Measurements from ENCODE around the gene HEPN1. TPM values are rescaled to one million over a fixed set of nuclear protein-coding genes. Genes with fewer than 3 reads are reported as not detected.

HEPN1 gene
- total RNA-seq, 2 donors from 2014 or later: not detected

DNA sequence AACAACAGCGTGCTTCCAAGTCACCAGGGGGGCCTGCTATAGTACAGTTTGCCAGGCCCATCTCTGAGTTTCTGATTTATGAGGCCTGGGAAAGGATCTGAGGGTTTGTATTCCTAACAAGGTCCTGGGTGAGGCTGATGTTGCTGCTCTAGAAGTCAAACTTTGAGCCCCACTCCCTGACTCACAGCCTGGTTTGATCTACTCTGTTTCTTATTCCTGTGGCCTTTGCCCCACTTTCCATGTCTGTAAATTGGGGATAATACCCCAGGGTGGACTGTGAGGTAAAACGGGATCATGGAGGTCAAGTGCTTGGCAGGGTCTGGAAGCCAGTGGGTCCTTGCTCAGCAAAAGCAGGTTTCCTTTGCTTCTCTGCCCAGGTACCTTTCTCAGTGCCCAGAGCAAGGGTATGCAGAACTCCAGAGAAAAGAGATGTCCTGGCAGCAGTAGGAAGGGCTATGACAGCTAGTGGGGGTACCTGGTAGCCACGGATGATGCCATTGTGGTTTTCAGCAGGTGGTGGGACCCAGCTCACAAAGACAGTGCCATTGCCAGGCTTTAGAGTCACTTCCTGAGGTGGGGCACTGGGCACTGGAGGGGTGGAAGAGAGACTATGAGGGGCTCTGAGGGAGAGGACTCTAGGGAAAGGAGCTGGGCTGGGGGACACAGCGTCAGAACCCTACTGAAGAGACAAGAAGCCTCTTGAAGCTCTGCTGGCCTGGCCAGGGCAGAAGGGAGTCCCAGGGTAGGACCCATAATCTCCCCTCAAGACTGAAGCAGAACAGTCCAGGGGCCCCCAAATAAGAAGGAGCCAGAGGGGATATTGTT, 24.2 kb upstream of the HEPN1 start:
- no peak overlapping the region for H3K27ac Mint-ChIP-seq
- DNase-seq (ENCODE audit: low spot score in 2 of 2) (peak in 1 of 2 donors; percentile 35), ATAC-seq (no peak)
- H3K9me3 Mint-ChIP-seq: no peaks in the 10 kb centered on the region
- no peaks in the 10 kb centered on the region for H3K36me3 Mint-ChIP-seq

DNA sequence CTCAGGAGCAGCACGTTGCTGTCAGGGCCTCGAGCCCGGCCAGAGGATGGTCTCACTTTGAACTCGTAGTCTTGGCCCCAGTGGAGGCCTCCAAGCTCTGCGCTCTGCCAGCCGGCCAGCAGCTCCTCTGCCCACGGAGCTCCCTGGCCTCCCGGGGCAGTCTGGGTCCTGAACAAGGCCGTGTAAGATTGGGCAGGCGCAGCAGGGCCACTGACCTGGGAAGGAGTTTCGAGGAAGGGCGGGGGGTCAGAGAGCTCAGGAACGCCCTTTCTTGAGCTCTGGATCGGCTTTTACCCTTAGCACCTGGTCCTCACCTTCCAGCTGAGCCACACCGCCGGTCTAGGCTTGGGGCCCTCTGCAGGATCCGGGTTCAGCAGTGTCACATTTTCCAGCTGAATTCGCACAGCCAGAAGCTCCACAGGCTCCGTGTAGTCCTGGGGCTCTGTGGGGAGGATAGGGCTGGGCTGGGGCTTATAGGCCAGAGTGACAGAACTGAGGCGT, 23.5 kb upstream of the HEPN1 start:
- ATAC-seq (no peak), DNase-seq (ENCODE audit: low spot score in 2 of 2) (peak in 1 of 2 donors; percentile 39)
- Mint-ChIP-seq H3K36me3 (no peaks in the 10 kb centered on the region), H3K9me3 (no peaks in the 10 kb centered on the region), H3K27ac (no peak overlapping the region)

DNA sequence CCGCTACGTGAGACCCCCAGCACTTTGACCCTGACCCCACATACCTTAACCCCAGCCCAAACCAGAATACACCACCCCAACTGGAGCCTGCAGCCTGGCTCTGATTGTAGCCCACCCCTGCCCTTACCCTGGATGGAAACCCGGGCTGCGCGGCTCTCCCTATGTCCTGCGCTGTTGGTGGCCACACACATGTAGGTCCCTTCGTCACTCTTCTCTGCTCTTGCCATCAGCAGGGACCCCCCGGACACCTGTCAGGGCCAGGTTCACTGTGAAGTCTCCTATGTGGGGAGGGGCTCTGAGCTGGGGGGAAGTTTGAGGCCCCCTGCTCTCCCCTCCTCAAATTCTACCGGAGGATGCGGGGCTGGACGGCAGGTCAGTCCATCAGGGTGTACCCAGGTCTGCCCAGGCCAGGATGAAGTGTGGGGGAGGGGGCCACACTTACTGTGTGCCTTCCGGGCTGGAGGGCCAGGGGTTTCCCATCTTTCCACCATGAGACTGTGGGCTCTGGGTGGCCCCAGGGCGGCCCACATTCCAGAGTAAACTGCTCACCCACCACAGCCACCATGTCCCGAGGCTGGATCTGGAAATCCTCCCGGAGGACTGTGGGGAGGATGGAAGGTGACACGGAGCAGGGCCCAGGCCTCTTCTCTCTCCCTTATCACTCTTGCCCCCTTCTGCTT, 22.8 kb upstream of the HEPN1 start:
- Mint-ChIP-seq H3K36me3 (no peaks in the 10 kb centered on the region), H3K9me3 (no peaks in the 10 kb centered on the region), H3K27ac (no peak overlapping the region)
- ATAC-seq (no peak), DNase-seq (ENCODE audit: low spot score in 2 of 2) (peak in 1 of 2 donors; percentile 33)

DNA sequence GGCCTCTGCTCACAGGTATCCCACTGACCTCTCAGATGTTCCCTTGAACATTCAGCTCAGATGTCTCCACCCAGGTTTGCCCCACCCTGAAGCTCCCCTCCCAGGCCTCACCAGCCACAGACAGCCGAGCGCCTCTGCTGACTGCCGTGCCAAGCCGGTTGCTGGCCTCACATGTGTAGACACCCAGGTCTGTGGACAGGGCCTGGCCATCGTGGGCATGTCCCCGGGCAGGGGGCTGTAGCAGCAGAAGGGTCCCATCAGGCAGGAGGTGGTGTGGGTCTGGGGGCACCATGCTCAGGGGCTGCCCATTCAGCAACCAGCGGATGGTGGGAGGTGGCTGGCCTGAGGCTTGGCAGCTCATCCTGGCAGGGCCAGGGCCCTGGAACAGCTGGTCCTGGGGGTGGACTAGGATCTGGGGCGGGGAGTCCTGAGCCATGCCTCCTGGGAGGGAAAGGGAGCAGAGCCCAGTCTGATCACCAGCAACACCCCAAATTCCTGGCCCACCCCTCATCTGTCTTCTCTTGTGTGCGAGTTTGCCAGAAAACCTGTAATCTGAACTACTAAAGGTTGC, 22.1 kb upstream of the HEPN1 start:
- DNase-seq (ENCODE audit: low spot score in 2 of 2): peak in 1 of 2 donors; percentile 45
- no peaks in the 10 kb centered on the region for H3K36me3 Mint-ChIP-seq
- no peaks in the 10 kb centered on the region for H3K9me3 Mint-ChIP-seq

DNA sequence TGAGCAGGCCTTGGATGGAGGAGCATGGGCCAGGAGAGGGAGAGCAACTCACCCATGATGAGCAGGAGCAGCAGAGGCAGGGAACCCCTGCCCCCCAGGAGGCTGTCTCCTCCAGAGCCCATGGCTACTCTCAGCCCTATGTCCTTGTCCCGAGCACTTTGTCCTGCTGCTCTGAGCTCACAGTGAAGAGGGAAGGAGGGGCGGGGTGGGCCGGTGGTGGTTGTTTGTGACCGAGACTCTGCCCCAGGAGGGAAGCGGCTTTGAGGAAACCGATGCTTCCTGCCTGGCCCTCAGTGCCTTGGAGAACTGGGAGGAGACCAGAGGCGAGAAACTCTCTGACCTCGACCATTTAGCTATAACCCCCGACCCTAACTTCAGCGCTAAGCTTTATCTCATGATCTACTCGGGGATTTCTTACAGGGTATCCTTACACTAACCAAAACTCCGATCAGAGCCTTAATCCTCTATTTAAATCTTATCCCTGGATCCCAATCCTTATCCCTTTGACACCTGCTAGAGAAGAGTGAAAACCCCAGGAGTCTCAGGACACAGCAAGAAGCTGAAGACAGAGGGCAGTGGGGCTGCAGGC, 21.3 kb upstream of the HEPN1 start, which contains the start of gene ROBO4:
Gene ROBO4, minus strand, starts transcription at position 192 of the 589 bp plus-strand sequence. Its CDS starts 70 bp downstream, at position 122.
- no peak for ATAC-seq
- no peak within 1 kb of the TSS for H3K27ac Mint-ChIP-seq
- H3K9me3 Mint-ChIP-seq: no peaks in the 10 kb centered on the region
- DNase-seq (ENCODE audit: low spot score in 2 of 2): peak in 1 of 2 donors; percentile 30
- H3K36me3 Mint-ChIP-seq: no peaks in the 10 kb centered on the region

More for the DNA sequence above, 22.1 kb upstream of the HEPN1 start:
- no peak overlapping the region for H3K27ac Mint-ChIP-seq
- ATAC-seq: no peak

DNA sequence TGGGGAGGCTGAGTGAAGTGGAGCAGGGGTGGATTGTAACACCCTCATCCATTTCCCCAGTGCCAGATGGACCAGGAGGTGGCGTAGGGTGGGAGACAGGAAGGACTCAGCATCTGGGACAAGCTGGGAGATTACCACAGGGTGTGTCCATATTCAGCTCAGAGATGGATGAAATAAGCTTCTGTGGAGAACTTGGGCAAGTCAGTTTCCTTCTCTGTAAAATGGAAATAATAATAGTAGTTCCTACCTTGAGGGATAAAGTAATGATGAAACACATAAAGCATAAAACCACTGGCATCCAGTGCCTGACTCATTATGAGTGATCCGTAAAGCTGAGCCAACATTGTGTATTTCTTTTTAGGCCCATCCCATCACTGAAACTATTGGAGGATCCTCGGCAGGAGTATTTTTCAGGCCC, 20.8 kb upstream of the HEPN1 start:
- H3K27ac Mint-ChIP-seq: no peak overlapping the region
- ATAC-seq (no peak), DNase-seq (ENCODE audit: low spot score in 2 of 2) (no peak)
- no peaks in the 10 kb centered on the region for H3K36me3 Mint-ChIP-seq
- no peaks in the 10 kb centered on the region for H3K9me3 Mint-ChIP-seq

DNA sequence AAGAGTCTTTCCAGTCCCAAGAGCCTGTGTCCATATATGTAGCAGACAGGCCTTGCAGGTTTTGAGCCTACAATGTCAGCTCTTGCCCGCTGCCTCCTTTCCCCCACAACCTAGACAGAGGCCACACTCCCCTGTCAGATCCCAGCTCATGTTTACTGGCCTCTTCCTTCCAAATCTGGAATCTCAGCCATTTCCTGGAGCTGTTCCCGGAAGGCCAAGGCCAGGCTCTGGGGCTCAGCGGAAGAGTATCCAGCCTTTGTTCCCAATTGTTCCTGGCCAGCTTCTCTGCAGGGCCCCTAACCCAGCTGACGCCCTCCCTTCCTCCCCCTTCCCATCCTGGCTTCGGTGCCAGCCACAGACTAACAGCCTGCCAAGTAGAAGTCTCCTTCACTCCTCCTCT, 20.3 kb upstream of the HEPN1 start:
- H3K27ac Mint-ChIP-seq: no peak overlapping the region
- H3K9me3 Mint-ChIP-seq: no peaks in the 10 kb centered on the region
- DNase-seq (ENCODE audit: low spot score in 2 of 2) (no peak), ATAC-seq (no peak)
- no peaks in the 10 kb centered on the region for H3K36me3 Mint-ChIP-seq

DNA sequence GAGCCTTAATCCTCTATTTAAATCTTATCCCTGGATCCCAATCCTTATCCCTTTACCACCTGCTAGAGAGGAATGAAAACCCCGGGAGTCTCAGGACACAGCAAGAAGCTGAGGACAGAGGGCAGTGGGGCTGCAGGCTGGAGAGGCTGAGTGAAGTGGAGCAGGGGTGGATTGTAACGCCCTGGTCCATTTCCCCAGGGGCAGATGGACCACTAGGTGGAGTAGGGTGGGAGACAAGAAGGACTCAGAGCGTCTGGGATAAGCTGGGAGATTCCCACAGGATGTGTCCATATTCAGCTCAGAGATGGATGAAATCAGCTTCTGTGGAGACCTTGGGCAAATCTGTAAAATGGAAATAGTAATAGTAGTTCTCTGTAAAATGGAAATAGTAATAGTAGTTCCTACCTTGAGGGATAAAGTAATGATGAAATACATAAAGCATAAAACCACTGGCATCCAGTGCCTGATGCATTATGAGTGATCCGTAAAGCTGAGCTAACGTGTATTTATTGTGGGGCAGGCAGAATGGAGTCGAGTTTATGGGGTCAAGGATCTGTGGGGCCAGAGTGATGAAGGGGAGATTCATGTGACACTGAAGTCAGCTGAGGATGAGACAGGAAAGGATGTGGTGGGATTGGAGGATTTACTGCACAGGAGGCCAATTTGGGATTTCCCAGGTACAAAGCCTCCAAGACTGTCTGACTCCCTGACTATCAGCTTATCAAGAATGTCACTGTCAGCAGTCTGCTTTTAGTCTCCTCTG, 19.5 kb upstream of the HEPN1 start:
- no peak for ATAC-seq
- no peaks in the 10 kb centered on the region for H3K9me3 Mint-ChIP-seq
- no peaks in the 10 kb centered on the region for H3K36me3 Mint-ChIP-seq
- DNase-seq (ENCODE audit: low spot score in 2 of 2): peak in 1 of 2 donors; percentile 31
- no peak overlapping the region for H3K27ac Mint-ChIP-seq

DNA sequence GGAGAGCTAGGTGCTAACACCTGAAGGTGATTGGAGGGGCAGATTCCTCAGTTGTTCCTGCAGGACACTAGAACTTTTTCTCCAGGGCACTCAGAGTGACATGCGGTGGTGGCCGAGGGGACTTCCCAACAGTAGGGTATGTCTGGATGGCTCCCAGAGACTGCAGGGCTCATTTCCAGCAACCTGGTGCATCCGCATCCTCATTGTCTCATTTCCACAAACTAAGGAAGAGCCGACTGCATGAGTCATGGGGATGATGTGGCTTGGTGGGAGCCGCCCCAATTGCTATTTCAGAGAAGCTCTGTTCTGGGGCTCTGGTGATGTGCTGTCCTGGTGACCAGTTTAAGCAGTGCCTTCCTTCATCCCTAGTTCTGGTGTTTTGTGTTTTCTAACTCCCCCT, 18.6 kb upstream of the HEPN1 start:
- Mint-ChIP-seq H3K36me3 (no peaks in the 10 kb centered on the region), H3K9me3 (no peaks in the 10 kb centered on the region), H3K27ac (no peak overlapping the region)
- no peak for DNase-seq (ENCODE audit: low spot score in 2 of 2)
- no peak for ATAC-seq

DNA sequence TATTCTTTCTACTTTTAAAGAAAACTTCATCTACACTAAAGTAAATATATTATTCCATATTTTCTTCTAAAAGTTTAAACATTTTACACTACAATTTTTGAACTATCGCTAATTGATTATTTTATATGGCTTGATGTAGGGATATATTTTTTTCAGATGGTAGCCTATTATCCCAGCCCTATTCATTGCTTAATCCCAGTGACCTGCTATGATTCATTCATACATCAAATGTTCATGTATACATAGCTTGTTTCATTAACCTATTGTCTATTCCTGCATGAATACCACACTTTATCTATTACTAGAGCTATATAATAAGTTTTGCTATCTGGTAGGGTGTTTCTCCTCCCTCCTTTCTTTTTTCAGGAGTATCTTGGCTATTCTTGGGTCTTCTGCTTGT, 16.4 kb upstream of the HEPN1 start:
- Mint-ChIP-seq H3K9me3 (no peaks in the 10 kb centered on the region), H3K27ac (no peak overlapping the region), H3K36me3 (no peaks in the 10 kb centered on the region)
- ATAC-seq (no peak), DNase-seq (ENCODE audit: low spot score in 2 of 2) (no peak)

DNA sequence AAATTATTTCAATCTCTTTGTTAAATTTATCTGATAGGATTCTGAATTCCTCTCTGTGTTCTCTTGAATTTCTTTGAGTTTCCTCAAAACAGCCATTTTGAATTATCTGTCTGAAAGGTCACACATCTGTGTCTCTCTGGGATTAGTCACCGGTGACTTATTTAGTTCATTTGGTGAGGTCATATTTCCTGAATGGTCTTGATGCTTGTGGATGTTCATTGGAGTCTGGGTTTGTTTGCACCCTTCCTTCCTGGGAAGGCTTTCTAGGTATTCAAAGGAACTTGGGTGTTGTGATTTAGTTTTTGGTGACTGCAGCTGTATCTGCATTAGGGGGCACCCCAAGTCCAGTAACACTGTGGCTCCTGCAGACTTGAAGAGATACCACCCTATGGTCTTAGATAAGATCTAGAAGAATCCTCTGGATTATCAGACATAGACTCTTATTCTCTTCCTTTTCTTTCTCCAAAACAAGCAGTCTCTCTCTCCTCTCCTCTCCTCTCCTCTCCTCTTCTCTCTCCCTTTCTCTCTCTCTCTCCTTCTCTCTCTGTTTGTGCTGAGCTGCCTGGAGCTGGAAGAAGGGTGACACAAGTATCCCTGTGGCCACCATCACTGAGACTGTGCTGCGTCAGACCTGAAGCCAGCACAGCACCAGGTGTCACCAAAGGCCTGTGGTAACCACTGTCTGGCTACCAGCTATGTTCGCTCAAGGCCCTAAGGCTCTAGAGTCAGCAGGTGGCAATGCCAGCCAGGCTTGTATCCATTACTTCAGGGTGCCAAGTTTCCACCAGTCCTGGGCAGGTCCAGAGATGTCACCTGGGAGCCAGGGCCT, 3.3 kb upstream of the HEPN1 start:
- no peak overlapping the region for H3K27ac Mint-ChIP-seq
- no peak for ATAC-seq

DNA sequence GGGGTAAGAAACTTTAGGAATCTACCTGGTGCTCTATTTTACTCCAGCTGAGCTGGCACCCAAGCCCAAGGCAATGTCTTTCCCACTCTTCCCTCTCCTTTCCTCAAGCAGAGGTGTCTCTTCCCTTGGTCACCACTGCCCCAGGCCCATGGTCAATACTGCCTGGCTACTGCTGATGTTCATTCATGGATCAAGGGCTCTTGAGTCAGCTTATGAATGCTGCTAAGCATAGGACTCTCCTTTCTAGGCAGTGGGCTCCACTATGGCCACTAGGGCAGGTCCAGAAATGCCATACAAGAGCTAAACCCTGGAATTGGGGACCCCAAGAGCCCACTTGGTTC, 2.7 kb upstream of the HEPN1 start:
- DNase-seq (ENCODE audit: low spot score in 2 of 2): no peak
- Mint-ChIP-seq H3K36me3 (peaks cover 5 to 13% of the 10 kb centered on the region in 2 donors), H3K27ac (no peak overlapping the region), H3K9me3 (peaks cover 6 to 12% of the 10 kb centered on the region in 2 donors)
- no peak for ATAC-seq

More for the DNA sequence above, 3.3 kb upstream of the HEPN1 start:
- Mint-ChIP-seq H3K36me3 (peaks cover 5 to 13% of the 10 kb centered on the region in 2 donors), H3K9me3 (peaks cover 6 to 12% of the 10 kb centered on the region in 2 donors)
- no peak for DNase-seq (ENCODE audit: low spot score in 2 of 2)

DNA sequence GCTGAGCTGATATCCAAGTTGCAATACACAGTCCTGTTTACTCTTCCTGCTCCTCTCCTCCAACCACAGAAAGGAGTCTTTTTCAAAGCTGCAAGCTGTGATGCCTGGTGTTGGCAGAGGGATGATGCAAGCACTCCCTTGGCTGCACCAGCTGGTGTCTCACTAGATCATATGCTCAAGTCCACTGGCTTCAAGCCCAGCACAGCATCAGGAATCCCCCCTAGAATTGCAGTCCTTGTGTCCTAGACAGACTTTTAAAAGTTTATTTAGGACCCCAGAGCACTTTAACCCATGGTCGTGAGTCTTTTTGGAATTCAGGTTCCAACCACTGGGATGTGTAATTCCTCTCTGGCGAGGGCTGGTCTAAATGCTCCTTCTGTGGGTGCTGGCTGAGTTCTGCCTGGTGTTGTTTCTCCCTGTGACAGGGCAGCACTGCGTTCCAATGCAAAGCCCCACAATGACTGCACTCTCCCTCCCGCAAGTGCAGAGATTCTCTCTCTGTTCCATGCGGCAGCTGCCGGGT, 1.9 kb upstream of the HEPN1 start:
- DNase-seq (ENCODE audit: low spot score in 2 of 2): no peak
- no peak for ATAC-seq
- peaks cover 5% of the 10 kb centered on the region in 2 donors for H3K36me3 Mint-ChIP-seq
- no peak overlapping the region for H3K27ac Mint-ChIP-seq
- H3K9me3 Mint-ChIP-seq: peaks cover 0 to 6% of the 10 kb centered on the region in 2 donors

DNA sequence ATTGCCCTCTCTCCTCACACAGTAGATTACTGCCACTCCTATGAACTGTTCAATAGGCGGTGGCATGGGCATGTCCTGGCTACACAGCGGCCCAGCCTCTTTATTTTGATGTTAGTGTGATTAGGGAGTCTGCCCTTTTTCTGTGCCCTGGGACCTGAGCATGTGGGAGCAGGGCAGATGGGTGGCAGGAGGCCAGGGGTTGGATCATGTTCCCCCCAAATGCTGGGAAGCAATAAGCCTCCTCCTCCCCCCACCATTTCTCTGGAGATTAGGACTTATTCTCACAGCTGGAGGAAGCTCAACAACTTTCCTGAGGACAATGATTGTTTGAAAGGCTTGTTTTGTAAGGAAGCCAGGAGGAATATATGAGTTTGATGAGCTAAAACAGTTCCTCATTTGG, 848 bp downstream of the HEPN1 start:
- no peak overlapping the region for H3K27ac Mint-ChIP-seq

DNA sequence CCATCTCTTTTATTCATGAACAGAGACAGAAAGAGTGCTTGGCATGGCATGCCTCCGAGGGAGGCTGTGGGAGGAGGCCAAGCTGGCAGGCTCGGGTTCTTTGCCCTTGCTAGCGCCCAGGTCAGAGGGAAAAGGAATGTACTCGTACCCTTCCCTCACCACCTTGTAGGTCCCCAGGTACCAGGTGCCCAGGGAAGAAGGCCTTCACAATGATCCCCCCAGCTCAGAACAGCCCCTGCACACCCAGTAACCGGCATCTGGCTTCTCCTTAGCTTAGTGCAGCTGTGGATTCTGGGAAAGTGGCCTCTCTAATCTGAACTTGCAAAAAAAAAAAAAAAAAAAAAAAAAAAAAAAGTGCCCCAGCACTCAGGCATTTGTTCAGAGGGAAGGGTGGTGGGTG, 1.3 kb downstream of the HEPN1 start:
- ATAC-seq (no peak), DNase-seq (ENCODE audit: low spot score in 2 of 2) (no peak)
- Mint-ChIP-seq H3K27ac (no peak overlapping the region), H3K36me3 (no peaks in the 10 kb centered on the region), H3K9me3 (no peaks in the 10 kb centered on the region)

More for the DNA sequence above, 848 bp downstream of the HEPN1 start:
- no peak for DNase-seq (ENCODE audit: low spot score in 2 of 2)
- no peaks in the 10 kb centered on the region for H3K36me3 Mint-ChIP-seq
- H3K9me3 Mint-ChIP-seq: no peaks in the 10 kb centered on the region
- no peak for ATAC-seq
